ENCODE results near the gene KCNT1. TPM values are rescaled to one million over a fixed set of nuclear protein-coding genes. Genes with fewer than 3 reads are reported as not detected.

Gene KCNT1
- total RNA-seq, 2 experiments from 2014 or later = not detected

GRCh38 chr9:135839516-135839915, 137.5 kb downstream of the KCNT1 start:
- Mint-ChIP-seq H3K36me3 (peaks cover 18% of the 10 kb centered on the region), H3K27me3 (no peaks in the 10 kb centered on the region), H3K4me1 (no peaks in the 10 kb centered on the region), H3K27ac (no peak overlapping the region), H3K9me3 (peaks cover 6% of the 10 kb centered on the region), H3K4me3 (no peak overlapping the region)
- DNase-seq = no peak

GRCh38 chr9:135840107-135840506, 138.1 kb downstream of the KCNT1 start:
- Mint-ChIP-seq H3K9me3 (peaks cover 12% of the 10 kb centered on the region), H3K4me1 (no peaks in the 10 kb centered on the region), H3K36me3 (peaks cover 24% of the 10 kb centered on the region), H3K27ac (no peak overlapping the region), H3K27me3 (no peaks in the 10 kb centered on the region), H3K4me3 (no peak overlapping the region)
- no peak for DNase-seq

- DNase-seq = no peak
- no peaks in the 10 kb centered on the region for H3K4me1 Mint-ChIP-seq
- no peak overlapping the region for H3K27ac Mint-ChIP-seq
- H3K9me3 Mint-ChIP-seq = peaks cover 16% of the 10 kb centered on the region
- no peak overlapping the region for H3K4me3 Mint-ChIP-seq
- H3K36me3 Mint-ChIP-seq = peaks cover 28% of the 10 kb centered on the region
- H3K27me3 Mint-ChIP-seq = no peaks in the 10 kb centered on the region
Measured at GRCh38 chr9:135840539-135840938, 138.6 kb downstream of the KCNT1 start.

Other genes with a start within 250 kb of the KCNT1 start
- gene PPP1R26, start 222.4 kb upstream of the KCNT1 start, total RNA-seq = under 1 TPM; 0.20 to 0.27 TPM
- 10 to 100 TPM; 74.0 to 78.8 TPM for gene MRPS2, start 201.5 kb upstream of the KCNT1 start, total RNA-seq
- gene LCN1, start 180.7 kb upstream of the KCNT1 start, total RNA-seq = not detected
- not detected for gene OBP2A, start 156.1 kb upstream of the KCNT1 start, total RNA-seq
- not detected for gene PAEP, start 140.4 kb upstream of the KCNT1 start, total RNA-seq
- not detected for gene GLT6D1, start 62.6 kb upstream of the KCNT1 start, total RNA-seq
- not detected for gene LCN9, start 38.9 kb upstream of the KCNT1 start, total RNA-seq
- not detected for gene SOHLH1, start 2.7 kb upstream of the KCNT1 start, total RNA-seq
- gene CAMSAP1, start 205.4 kb downstream of the KCNT1 start, total RNA-seq = 10 to 100 TPM; 19.9 to 21.8 TPM

All from activated naive CD8-positive, alpha-beta T cell treated with anti-CD3 and anti-CD28 coated beads for 36 hours (primary cell).